ENCODE data around the gene ATP6V0B.

ATP6V0B gene

GRCh38 chr1:43970911-43971310, 3.8 kb upstream of the ATP6V0B start:
- ChIA-PET CTCF (interaction anchor here (0.6 to 1.1 kb wide), 5 partner anchors 9 to 36 kb away, joined by 3 read pairs; no protein-coding TSS in a partner anchor), POLR2A (ENCODE audit: low non-redundant PET) (no interaction called here)
- no peak overlapping the region for H3K27ac ChIP-seq
- DNase-seq (ENCODE audit: low spot score): no peak
- no peak for TF ChIP-seq CTCF (conservative IDR thresholded peaks at IDR 0.05; ENCODE audit: low read depth)

- TF ChIP-seq CTCF (conservative IDR thresholded peaks at IDR 0.05; ENCODE audit: low read depth): no peak
- DNase-seq (ENCODE audit: low spot score): no peak
- POLR2A ChIA-PET (ENCODE audit: low non-redundant PET): no interaction called here
- CTCF ChIA-PET: no interaction called here
- H3K27ac ChIP-seq: no peak overlapping the region
These were observed 3.3 kb upstream of the ATP6V0B start for GRCh38 chr1:43971336-43971980.

- POLR2A ChIA-PET (ENCODE audit: low non-redundant PET): no interaction called here
- H3K27ac ChIP-seq: peak overlapping the region; percentile 90
- CTCF ChIA-PET: interaction anchor here (1.2 kb wide), 1 partner anchor 40 kb away, joined by 3 read pairs; no protein-coding TSS in a partner anchor
- peak; percentile 32 for DNase-seq (ENCODE audit: low spot score)
- TF ChIP-seq CTCF (conservative IDR thresholded peaks at IDR 0.05; ENCODE audit: low read depth): no peak
These were observed 748 bp upstream of the ATP6V0B start for GRCh38 chr1:43973981-43974442.

- ChIA-PET POLR2A (ENCODE audit: low non-redundant PET) (interaction anchor here (0.5 to 0.7 kb wide), 4 partner anchors 15 to 212 kb away, joined by 3 to 5 read pairs (median 5); no protein-coding TSS in a partner anchor), CTCF (interaction anchor here (0.6 to 1.2 kb wide), 4 partner anchors 45 to 212 kb away, joined by 3 to 4 read pairs (median 4); no protein-coding TSS in a partner anchor)
- peak; percentile 37 for DNase-seq (ENCODE audit: low spot score)
- no peak for TF ChIP-seq CTCF (conservative IDR thresholded peaks at IDR 0.05; ENCODE audit: low read depth)
- peak overlapping the region; percentile 90 for H3K27ac ChIP-seq
These were observed 645 bp downstream of the ATP6V0B start for GRCh38 chr1:43975249-43975961.

- CTCF ChIA-PET: interaction anchor here (0.8 to 1.2 kb wide), 3 partner anchors 45 to 213 kb away, joined by 3 to 4 read pairs (median 3); no protein-coding TSS in a partner anchor
- peak overlapping the region; percentile 90 for H3K27ac ChIP-seq
- no peak for DNase-seq (ENCODE audit: low spot score)
- no peak for TF ChIP-seq CTCF (conservative IDR thresholded peaks at IDR 0.05; ENCODE audit: low read depth)
- POLR2A ChIA-PET (ENCODE audit: low non-redundant PET): no interaction called here
These were observed 1.3 kb downstream of the ATP6V0B start for GRCh38 chr1:43976045-43976444.

- ChIA-PET POLR2A (ENCODE audit: low non-redundant PET) (no interaction called here), CTCF (no interaction called here)
- TF ChIP-seq CTCF (conservative IDR thresholded peaks at IDR 0.05; ENCODE audit: low read depth): no peak
- H3K27ac ChIP-seq: peak overlapping the region; percentile 90
- DNase-seq (ENCODE audit: low spot score): no peak
These were observed 2.1 kb downstream of the ATP6V0B start for GRCh38 chr1:43976890-43977289.
